Kidney epithelial cell (primary cell): Measurements from ENCODE around the gene CST5. TPM values are rescaled to one million over a fixed set of nuclear protein-coding genes. Genes with fewer than 3 reads are reported as not detected.
"Not testable (repeated sequence)": the region's sequence is repeated elsewhere in the genome, so short reads cannot be mapped to it uniquely, and the experiment has no call there.

ENCODE experiments used
- DNase-seq: peaks from one replicate; pipeline ENCODE4 v3.0.0-alpha.2; 2010; ENCODE audit warnings: low read depth
- H3K27me3 ChIP-seq: 2 replicates; pipeline ENCODE4 v1.6.0; 2011; ENCODE audit warnings: low read length; ENCODE audit not compliant: control insufficient read depth, insufficient read depth
- H3K36me3 ChIP-seq: 2 replicates; pipeline ENCODE4 v1.5.1; 2011; ENCODE audit warnings: low read length; ENCODE audit not compliant: control insufficient read depth, insufficient read depth
- H3K4me3 ChIP-seq: 2 replicates; pipeline ENCODE4 v1.5.1; 2011; ENCODE audit warnings: low read depth, mild to moderate bottlenecking, control low read depth, low read length
- total RNA-seq: library from RNA; depleted of rRNA; stranded (reverse); fragments of >200 nt; gene quantifications from 2 replicates; pipeline ENCODE4 v1.2.3, GENCODE V29; 2015
- TF ChIP-seq, protein P1 (sequence below): IDR thresholded peaks from 2 replicates; pipeline ENCODE4 v1.5.1; 2011; ENCODE audit warnings: mild to moderate bottlenecking, moderate library complexity, low read length, control low read depth, inconsistent platforms; ENCODE audit not compliant: insufficient read depth, poor library complexity, severe bottlenecking

CST5 gene
- total RNA-seq, 1 donor from 2014 or later = 2.6 TPM

DNA sequence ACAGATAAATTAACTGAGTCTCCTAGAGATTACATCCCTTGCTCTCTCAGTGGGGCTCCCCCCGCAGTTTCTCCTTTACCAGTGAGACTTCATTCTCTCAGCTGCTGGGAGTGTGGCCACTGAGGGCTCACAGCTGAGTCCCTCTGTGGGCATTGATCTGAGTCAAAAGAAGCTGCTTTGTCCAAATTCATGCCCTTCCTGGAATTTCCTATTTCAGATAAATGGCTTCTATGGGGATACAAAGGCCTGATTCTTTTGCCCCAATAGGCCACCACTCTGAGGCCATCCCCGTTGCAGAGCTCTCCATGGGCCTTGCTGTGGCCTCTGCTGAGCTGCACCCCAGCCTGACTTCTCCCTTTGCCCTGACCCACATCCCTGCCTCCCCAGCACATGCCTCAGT lies 10.0 kb downstream of the CST5 start:
- TF ChIP-seq, protein P1, sequence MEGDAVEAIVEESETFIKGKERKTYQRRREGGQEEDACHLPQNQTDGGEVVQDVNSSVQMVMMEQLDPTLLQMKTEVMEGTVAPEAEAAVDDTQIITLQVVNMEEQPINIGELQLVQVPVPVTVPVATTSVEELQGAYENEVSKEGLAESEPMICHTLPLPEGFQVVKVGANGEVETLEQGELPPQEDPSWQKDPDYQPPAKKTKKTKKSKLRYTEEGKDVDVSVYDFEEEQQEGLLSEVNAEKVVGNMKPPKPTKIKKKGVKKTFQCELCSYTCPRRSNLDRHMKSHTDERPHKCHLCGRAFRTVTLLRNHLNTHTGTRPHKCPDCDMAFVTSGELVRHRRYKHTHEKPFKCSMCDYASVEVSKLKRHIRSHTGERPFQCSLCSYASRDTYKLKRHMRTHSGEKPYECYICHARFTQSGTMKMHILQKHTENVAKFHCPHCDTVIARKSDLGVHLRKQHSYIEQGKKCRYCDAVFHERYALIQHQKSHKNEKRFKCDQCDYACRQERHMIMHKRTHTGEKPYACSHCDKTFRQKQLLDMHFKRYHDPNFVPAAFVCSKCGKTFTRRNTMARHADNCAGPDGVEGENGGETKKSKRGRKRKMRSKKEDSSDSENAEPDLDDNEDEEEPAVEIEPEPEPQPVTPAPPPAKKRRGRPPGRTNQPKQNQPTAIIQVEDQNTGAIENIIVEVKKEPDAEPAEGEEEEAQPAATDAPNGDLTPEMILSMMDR = no peak
- H3K27me3 ChIP-seq = no peaks in the 10 kb centered on the region
- no peak overlapping the region for H3K4me3 ChIP-seq
- H3K36me3 ChIP-seq = no peaks in the 10 kb centered on the region
- DNase-seq = no peak

- Histone ChIP-seq H3K27me3 (no peaks in the 10 kb centered on the region), H3K4me3 (no peak overlapping the region), H3K36me3 (no peaks in the 10 kb centered on the region)
- no peak for DNase-seq
- TF ChIP-seq, protein P1 = no peak
Observed at GRCh38 chr20:23868321-23868720, 11.2 kb downstream of the CST5 start.

DNA sequence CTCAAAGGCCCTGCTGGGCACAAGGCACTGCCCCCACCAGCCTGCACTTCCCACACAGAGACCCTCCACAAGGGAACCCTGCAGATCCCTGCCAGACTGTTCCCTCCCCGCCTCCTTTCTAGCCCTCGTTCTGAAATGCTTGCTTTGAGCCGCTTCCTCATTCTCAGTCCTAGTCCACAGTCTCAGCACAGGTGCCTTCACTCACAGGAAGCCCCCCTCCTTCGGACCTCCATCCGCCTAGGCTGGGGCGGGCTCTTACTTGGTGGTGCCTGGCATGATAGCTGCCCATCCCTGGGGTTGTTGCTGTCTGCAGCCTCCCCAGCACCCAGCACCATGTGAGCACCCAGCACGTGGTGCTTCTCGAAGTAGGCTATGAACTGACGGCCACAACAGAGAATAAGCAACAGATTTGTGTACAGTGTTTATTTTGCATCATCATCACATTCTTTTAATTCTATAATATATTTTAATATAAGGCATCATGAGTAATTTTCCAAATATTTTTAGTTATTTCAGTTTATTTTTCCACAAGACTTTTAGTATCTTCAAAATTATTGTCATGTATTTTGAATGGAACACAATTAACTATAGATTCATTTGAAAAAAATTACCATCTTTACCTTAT lies 12.3 kb downstream of the CST5 start:
- no peaks in the 10 kb centered on the region for H3K27me3 ChIP-seq
- DNase-seq = no peak
- no peak overlapping the region for H3K4me3 ChIP-seq
- no peaks in the 10 kb centered on the region for H3K36me3 ChIP-seq
- TF ChIP-seq, protein P1 = no peak

DNA sequence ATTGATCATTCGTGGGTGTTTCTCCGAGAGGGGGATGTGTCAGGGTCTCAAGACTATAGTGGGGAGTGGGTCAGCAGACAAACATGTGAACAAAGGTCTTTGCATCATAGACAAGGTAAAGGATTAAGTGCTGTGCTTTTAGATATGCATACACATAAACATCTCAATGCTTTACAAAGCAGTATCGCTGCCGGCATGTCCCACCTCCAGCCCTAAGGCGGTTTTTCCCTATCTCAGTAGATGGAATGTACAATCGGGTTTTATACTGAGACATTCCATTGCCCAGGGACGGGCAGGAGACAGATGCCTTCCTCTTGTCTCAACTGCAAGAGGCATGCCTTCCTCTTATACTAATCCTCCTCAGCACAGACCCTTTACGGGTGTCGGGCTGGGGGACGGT lies 18.8 kb downstream of the CST5 start:
- not testable (repeated sequence) for DNase-seq, H3K27me3 ChIP-seq, H3K36me3 ChIP-seq, H3K4me3 ChIP-seq

- TF ChIP-seq, protein P1 = no peak
- Histone ChIP-seq H3K36me3 (no peaks in the 10 kb centered on the region), H3K27me3 (no peaks in the 10 kb centered on the region), H3K4me3 (no peak overlapping the region)
- DNase-seq = no peak
Observed at GRCh38 chr20:23857962-23858595, 21.5 kb downstream of the CST5 start.

DNA sequence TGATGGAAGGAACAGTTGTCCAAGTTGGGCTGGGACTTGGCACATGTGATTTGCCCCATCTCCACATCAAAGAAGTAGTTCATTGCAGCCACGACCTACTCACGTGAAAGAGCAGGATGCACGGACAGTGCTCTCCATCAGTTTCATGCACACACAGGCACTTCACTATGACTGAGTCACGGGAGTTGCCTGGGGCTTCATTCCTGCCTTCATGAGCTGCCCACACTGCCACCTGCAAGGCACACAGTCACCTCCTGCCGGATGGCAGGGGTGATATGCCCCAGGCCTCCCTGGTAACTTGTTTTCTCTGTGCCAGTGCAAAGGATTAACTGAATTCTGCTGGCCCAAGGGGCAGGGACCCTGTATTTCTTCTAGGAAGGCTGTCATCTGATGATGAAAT lies 22.8 kb downstream of the CST5 start:
- H3K27me3 ChIP-seq = no peaks in the 10 kb centered on the region
- DNase-seq = no peak
- no peak overlapping the region for H3K4me3 ChIP-seq
- TF ChIP-seq, protein P1 = no peak
- no peaks in the 10 kb centered on the region for H3K36me3 ChIP-seq
